Stimulated activated CD8-positive, alpha-beta memory T cell treated with anti-CD3 and anti-CD28 coated beads, Interleukin-12 subunit alpha, Interleukin-12 subunit beta, amount 100 ng/mL, for 1 hour (primary cell): Measurements from ENCODE around the gene CFAP77.

Source experiments
- DNase-seq: peaks from one replicate; pipeline ENCODE4 v3.0.0-alpha.2; 2020; ENCODE audit warnings: low read depth

The CFAP77 gene

DNA sequence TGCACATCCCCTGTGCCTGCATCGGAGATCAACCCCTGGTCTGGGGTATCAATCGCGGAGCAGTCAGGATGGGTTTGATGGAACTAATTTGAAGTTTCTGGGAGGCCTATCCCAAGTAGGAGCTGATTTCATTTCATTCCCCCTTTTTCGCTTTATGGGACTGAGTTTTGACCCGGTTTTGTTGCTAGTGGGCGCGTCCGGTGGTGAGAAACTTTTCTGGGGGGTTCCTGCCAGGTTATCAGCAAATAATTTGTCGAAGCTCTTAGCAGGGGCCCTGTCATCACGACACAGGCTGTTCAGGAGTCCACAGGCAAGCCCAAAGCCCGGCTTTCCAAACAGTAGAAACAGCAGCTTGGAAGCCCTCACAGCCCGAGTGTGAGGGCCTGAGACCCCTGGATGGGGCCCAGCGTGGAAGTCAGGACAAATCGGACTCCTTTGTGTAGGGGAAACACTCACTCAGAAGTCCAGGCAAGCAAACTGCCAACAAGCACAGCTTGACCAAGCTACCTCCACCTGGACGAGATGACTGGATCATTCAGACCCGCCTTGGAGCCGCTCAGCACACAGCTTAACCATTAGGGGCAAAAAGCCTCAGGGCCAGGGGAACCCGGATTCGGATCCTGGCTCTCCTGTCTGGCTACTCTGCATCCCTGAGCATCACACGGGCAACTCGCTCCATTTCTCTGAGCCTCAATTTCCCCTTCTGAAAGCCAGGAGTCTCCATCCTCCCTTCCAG, 108.0 kb downstream of the CFAP77 start:
- no peak for DNase-seq

GRCh38 chr9:132518626-132519025, 108.6 kb downstream of the CFAP77 start:
- DNase-seq: no peak

- DNase-seq: no peak
Measured at GRCh38 chr9:132519033-132519432, 109.0 kb downstream of the CFAP77 start.

- DNase-seq: no peak
Measured at GRCh38 chr9:132520612-132521011, 110.6 kb downstream of the CFAP77 start.

- no peak for DNase-seq
Measured at GRCh38 chr9:132525308-132526023, 115.5 kb downstream of the CFAP77 start.

DNA sequence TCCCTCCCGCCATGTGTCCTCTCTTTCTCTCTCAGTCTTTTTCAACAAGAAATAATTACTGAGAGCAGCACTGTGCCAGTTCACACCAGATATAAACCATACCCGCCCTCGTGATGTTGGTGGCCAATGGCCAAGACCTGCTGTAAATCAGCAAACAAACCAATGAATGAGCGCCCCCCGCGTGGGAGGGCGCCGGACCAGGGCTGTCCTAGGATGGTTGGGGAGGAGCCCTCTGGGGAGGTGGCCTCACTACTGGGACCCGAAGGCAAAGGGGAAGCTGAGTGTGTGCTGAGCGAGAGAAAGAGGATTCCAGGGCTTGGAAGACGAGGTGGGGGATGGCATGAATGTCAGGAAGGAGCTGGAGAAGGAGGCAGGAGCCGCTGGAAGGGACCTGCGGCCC, 121.2 kb downstream of the CFAP77 start:
- DNase-seq: no peak

DNA sequence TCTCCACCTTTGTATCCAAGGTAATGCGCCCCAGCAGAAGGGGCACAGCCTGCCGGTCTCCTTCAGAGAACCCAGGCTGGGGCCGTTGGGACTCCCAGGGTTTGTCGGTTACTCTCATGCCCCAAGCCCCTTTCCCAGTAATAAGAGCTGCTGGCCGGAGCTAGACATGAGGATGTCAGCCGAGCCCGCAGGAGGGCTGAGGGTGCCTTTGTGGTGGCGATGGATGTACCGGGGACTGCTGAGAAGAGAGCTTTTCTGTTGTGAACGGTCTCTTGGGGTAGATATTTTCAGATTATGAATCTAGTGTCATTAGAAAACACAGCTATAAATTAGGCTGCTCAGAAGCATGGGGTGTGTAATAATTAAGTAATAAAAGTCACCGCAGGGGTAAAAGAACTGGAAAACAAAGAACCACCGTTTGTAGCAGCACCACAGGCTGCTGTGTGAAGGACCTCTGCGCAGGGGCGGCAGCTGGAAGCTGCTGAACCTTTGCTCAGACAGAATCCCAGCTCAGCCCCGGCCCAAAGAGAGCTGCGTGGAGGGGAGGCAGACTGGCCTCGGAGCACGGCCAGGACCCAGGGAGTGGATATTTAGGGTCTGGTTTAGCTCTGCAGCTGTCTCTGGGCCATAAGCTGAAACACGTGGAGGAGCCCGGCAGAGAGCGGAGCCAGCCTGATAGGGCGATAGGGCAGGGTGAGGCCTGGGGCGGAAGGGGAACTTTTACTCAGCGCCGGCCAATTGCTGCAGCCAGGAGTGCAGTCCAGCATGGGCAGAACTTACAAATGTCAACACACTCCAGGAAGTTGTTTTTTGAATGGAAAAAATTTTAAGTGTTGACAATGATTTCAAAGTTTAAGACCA, 121.9 kb downstream of the CFAP77 start:
- no peak for DNase-seq

- no peak for DNase-seq
Measured at GRCh38 chr9:132534832-132535231, 124.8 kb downstream of the CFAP77 start.

DNA sequence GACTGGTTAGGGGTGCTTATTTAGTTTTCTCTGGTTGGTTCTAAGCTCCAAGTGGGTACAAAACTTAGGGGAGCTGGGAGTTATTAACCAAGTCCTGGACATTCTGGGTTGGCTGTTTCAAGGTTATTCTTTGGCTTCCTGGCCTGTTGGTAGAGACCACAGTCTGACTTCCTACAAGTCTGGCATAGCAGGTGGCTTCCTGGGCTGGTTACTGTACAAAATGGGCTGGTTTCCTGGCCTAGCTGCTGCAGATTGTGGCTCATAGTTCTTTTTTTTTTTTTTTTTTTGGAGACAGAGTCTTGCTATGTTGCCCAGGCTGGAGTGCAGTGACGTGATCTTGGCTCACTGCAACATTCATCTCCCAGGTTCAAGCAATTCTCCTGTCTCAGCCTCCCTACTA, 126.1 kb downstream of the CFAP77 start:
- DNase-seq: no peak

- DNase-seq: no peak
Measured at GRCh38 chr9:132537352-132537751, 127.3 kb downstream of the CFAP77 start.

GRCh38 chr9:132538071-132538470, 128.1 kb downstream of the CFAP77 start:
- no peak for DNase-seq

- DNase-seq: no peak
Measured at GRCh38 chr9:132539096-132539495, 129.1 kb downstream of the CFAP77 start.

DNA sequence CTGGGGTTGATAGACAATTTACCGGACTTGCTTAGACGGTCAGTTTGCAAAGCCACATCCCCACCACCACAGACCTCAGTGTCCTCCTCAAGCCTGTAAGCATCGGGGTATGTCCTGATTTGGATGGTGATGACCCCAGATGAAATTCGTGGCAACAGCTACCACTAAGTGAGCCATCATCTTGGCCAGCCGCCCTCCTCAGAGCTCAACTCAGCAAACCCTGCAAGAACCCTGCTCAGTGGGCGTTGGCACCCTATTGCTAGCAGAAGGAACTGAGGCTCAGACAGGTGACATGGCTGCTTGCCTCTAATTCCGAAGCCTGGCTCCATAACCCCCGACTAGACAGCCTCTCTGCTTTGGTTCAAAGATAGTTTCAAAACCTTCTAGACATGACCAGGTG, 131.0 kb downstream of the CFAP77 start:
- DNase-seq: no peak

GRCh38 chr9:132541870-132542830, 132.1 kb downstream of the CFAP77 start:
- DNase-seq: no peak

- DNase-seq: no peak
Measured at GRCh38 chr9:132543251-132543650, 133.2 kb downstream of the CFAP77 start.

DNA sequence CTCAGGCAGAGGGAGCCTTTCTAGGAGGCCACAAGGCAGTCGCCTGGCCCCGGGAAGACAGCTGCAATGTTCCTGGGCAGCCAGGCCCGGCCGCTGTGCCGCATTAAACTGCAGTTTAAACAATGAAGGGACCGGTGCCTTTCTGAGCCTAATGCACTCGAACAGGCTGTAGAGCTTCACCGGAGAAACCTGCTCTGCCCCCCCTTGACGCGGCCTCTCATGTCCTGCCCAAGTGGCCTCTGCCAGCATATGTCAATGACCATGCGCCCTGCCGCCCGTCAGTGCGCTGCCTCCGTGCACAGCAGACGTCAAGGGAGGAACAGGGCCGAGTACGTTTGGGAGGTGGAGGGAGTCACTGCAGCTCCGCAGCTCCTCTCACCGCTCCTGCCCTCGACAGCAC, 133.9 kb downstream of the CFAP77 start:
- DNase-seq: no peak

DNA sequence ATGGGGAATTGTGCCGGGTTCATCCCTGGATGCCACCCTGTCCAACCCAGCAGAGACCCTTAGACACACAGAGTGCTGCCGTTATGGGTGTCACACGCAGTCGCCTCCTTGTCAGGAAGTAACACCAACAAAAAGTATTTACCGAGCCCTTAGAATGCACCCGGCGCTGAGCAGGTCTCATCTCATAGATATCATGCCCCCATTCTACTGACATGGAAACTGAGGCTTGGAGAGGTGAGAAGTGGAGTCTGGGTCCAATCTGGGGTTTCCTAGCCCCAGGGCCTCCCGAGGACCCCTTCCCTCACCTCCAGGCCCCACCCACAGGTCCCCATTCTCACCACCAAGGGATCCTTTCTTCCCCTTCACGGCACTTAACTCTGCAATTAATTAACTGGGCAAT, 135.6 kb downstream of the CFAP77 start:
- DNase-seq: no peak

GRCh38 chr9:132546148-132547051, 136.4 kb downstream of the CFAP77 start:
- DNase-seq: no peak

GRCh38 chr9:132547052-132547431, 137.0 kb downstream of the CFAP77 start:
- no peak for DNase-seq

DNA sequence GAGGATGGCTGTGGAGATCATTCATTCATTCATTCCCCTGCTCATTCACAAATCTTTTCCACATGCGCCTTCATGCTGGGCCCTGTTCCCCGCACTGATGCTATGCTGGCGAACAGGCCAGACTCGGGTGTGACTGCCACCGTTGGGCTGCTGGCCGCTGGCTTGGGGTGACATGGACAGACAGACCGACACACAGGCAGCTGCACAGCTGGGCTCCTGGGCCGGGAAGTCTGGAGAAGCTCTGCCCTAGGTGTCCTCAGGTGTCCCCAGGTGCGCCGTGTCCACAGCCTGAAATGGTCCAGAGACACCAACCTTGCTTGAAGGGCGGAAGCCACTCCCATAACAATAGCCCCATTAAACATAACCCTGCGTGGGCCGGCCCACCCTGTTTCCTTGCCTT, 137.4 kb downstream of the CFAP77 start:
- no peak for DNase-seq
